Spleen (tissue), 11 donors: Measurements from ENCODE around the gene NAT10. TPM values are rescaled to one million over a fixed set of nuclear protein-coding genes. Genes with fewer than 3 reads are reported as not detected.

Source experiments
- DNase-seq: peaks from one replicate; pipeline ENCODE4 v3.0.0-alpha.2; 2020
- H3K27ac ChIP-seq, 8 donors: fragments of 200-600 bp; sonication (generic) in 7 of 8; 1 replicate in 4 of 8; 2 replicates in 4 of 8; pipeline versions ENCODE4 v1.5.0 to v1.8.0; 2016 to 2021; ENCODE audit warnings: inconsistent platforms in 4 of 8, mild to moderate bottlenecking in 4 of 8, moderate library complexity in 1 of 8
- H3K27me3 ChIP-seq, 7 donors: fragments of 200-600 bp; sonication (generic) in 6 of 7; replicated peaks in 1 of 7; 1 replicate in 4 of 7; 2 replicates in 3 of 7; pipeline versions ENCODE4 v1.5.0 to v1.8.0; 2016 to 2021; ENCODE audit warnings: inconsistent platforms in 3 of 7, mild to moderate bottlenecking in 1 of 7
- H3K36me3 ChIP-seq, 6 donors: fragments of 200-600 bp; sonication (generic) in 5 of 6; 1 replicate in 4 of 6; 2 replicates in 2 of 6; pipeline versions ENCODE4 v1.5.0 to v1.8.0; 2016 to 2021; ENCODE audit warnings: inconsistent platforms in 2 of 6
- H3K4me1 ChIP-seq, 6 donors: fragments of 200-600 bp; sonication (generic) in 5 of 6; 1 replicate in 3 of 6; 2 replicates in 3 of 6; pipeline versions ENCODE4 v1.5.0 to v1.8.0; 2016 to 2021; ENCODE audit warnings: inconsistent platforms in 3 of 6
- H3K4me3 ChIP-seq, 8 donors: fragments of 200-600 bp; sonication (generic) in 7 of 8; 1 replicate in 4 of 8; 2 replicates in 4 of 8; pipeline versions ENCODE4 v1.5.0 to v1.8.0; 2016 to 2021; ENCODE audit warnings: inconsistent platforms in 4 of 8, mild to moderate bottlenecking in 4 of 8, moderate library complexity in 2 of 8
- H3K9me3 ChIP-seq, 8 donors: fragments of 200-600 bp; sonication (generic) in 7 of 8; 1 replicate in 4 of 8; 2 replicates in 4 of 8; pipeline versions ENCODE4 v1.5.0 to v1.8.0; 2016 to 2021; ENCODE audit warnings: inconsistent platforms in 4 of 8
- CTCF ChIP-seq, 11 experiments: fragments of 200-600 bp in 7 of 11; fragments of 450-650 bp in 4 of 11; sonication (generic) in 4 of 11; IDR thresholded peaks in 8 of 11; conservative IDR thresholded peaks in 3 of 11; 1 replicate in 7 of 11; 2 replicates in 4 of 11; pipeline versions ENCODE4 v1.4.0 to v1.8.0; 2016 to 2021; ENCODE audit warnings: antibody characterized with exemption in 11 of 11, inconsistent platforms in 4 of 11, mild to moderate bottlenecking in 1 of 11
- POLR2A ChIP-seq, 3 donors: fragments of 450-650 bp; IDR thresholded peaks; one replicate each; pipeline ENCODE4 v1.5.1; 2017; ENCODE audit warnings: antibody characterized with exemption in 3 of 3, mild to moderate bottlenecking in 1 of 3
- POLR2AphosphoS5 ChIP-seq, 3 donors: sonication (generic); formaldehyde crosslinking; IDR thresholded peaks; one replicate each; pipeline ENCODE4 v1.5.1; 2017; ENCODE audit warnings: antibody characterized with exemption in 3 of 3
- WGBS, 5 donors: extraction: QIAGEN DNeasy Blood & Tissue Kit in 3 of 5; methylation state at CpG; one replicate each; pipeline versions ENCODE4 v1.1.5 to v1.1.7; 2013 to 2018; 5-methylcytosine and 5-hydroxymethylcytosine counted together
- intact Hi-C: fragments of 100-400 bp; cut with DNase I; formaldehyde crosslinking; loops from one replicate; pipeline ENCODE4 v1.15.0; 2023; ENCODE audit warnings: low total_unique reads
- polyA plus RNA-seq, 3 donors: library from polyadenylated mRNA; stranded (reverse); fragments of 200-250 nt; gene quantifications; one replicate each; pipeline ENCODE4 v1.2.1, GENCODE V29; 2013
- total RNA-seq, 7 donors: library from RNA; depleted of rRNA in 3 of 7; stranded (reverse); fragments of >200 nt in 3 of 7; fragmentation: NEBNext Ultra II Directional in 4 of 7; extraction: Animal tissue kit (Norgen Biotek cat#: 25700) in 4 of 7; gene quantifications; one replicate each; pipeline versions ENCODE4 v1.1.0 to v1.2.1, GENCODE V29; 2016 to 2021
- donor health status: healthy with polysubstance abuse.
- donor health status: DM: no; HTN: no; CAD: no; lungs with moderate emphysema.
- donor health status: DM: no; HTN: no; CAD: no.
- donor health status: Bipolar disorder and iron deficiency.
- donor health status: healthy.
- donor health status: DM: no; HTN: no; CAD: no.
- donor health status: DM: yes; HTN: yes; CAD: no.

Gene NAT10
- total and polyA plus RNA-seq, 10 donors: 27.6 to 64.5 (median 38.3) TPM

- H3K27me3 ChIP-seq: peaks cover 0 to 6% (median 0%) of the 10 kb centered on the region in 7 donors
- TF ChIP-seq POLR2A (IDR thresholded peaks at IDR 0.05) (no peak), POLR2AphosphoS5 (IDR thresholded peaks at IDR 0.05) (no peak)
- no peaks in the 10 kb centered on the region for H3K9me3 ChIP-seq
- H3K36me3 ChIP-seq: peaks cover 0 to 10% (median 0%) of the 10 kb centered on the region in 6 donors
- no peaks in the 10 kb centered on the region for H3K4me1 ChIP-seq
- WGBS, 5 donors: 83 to 91% (median 88%) methylated on average over 10 to 12 of the region's 12 CpGs
- H3K27ac ChIP-seq: no peak overlapping the region
- no peak for DNase-seq
- intact Hi-C loops: no loop called here
- H3K4me3 ChIP-seq: no peak overlapping the region
Measured at GRCh38 chr11:34165786-34166555, 60.5 kb downstream of the NAT10 start.

GRCh38 chr11:34166806-34167740 lies 61.6 kb downstream of the NAT10 start:
- Histone ChIP-seq H3K4me1 (no peaks in the 10 kb centered on the region), H3K27me3 (peaks cover 0 to 6% (median 0%) of the 10 kb centered on the region in 7 donors), H3K9me3 (no peaks in the 10 kb centered on the region), H3K4me3 (no peak overlapping the region), H3K27ac (no peak overlapping the region), H3K36me3 (peaks cover 0 to 9% (median 0%) of the 10 kb centered on the region in 6 donors)
- WGBS, 5 donors: 93 to 98% (median 96%) methylated on average over 15 to 16 of the region's 16 CpGs
- TF ChIP-seq POLR2A (IDR thresholded peaks at IDR 0.05): no peak
- no peak for TF ChIP-seq CTCF (IDR thresholded peaks at IDR 0.05 in 8 of 11, conservative IDR thresholded peaks at IDR 0.05 in 3 of 11)
- TF ChIP-seq POLR2AphosphoS5 (IDR thresholded peaks at IDR 0.05): no peak
- no peak for DNase-seq
- intact Hi-C loops: no loop called here

- Histone ChIP-seq H3K9me3 (no peaks in the 10 kb centered on the region), H3K4me3 (no peak overlapping the region), H3K27ac (no peak overlapping the region), H3K4me1 (no peaks in the 10 kb centered on the region), H3K36me3 (peaks cover 0 to 4% (median 0%) of the 10 kb centered on the region in 6 donors), H3K27me3 (peaks cover 0 to 12% (median 0%) of the 10 kb centered on the region in 7 donors)
- TF ChIP-seq POLR2AphosphoS5 (IDR thresholded peaks at IDR 0.05) (no peak), CTCF (IDR thresholded peaks at IDR 0.05 in 8 of 11, conservative IDR thresholded peaks at IDR 0.05 in 3 of 11) (no peak)
- 77 to 89% (median 86%) methylated on average over 7 to 9 of the region's 9 CpGs for whole genome bisulfite sequencing, 5 donors
- intact Hi-C loops: no loop called here
- no peak for DNase-seq
Measured at GRCh38 chr11:34167961-34168360, 62.5 kb downstream of the NAT10 start.

GRCh38 chr11:34168642-34169420 lies 63.4 kb downstream of the NAT10 start:
- Histone ChIP-seq H3K9me3 (no peaks in the 10 kb centered on the region), H3K36me3 (peaks cover 0 to 4% (median 0%) of the 10 kb centered on the region in 6 donors), H3K27ac (no peak overlapping the region), H3K27me3 (peaks cover 0 to 21% (median 0%) of the 10 kb centered on the region in 7 donors), H3K4me1 (peaks cover 0 to 4% (median 0%) of the 10 kb centered on the region in 6 donors), H3K4me3 (no peak overlapping the region)
- TF ChIP-seq CTCF (IDR thresholded peaks at IDR 0.05 in 8 of 11, conservative IDR thresholded peaks at IDR 0.05 in 3 of 11): no peak
- TF ChIP-seq POLR2A (IDR thresholded peaks at IDR 0.05): no peak
- TF ChIP-seq POLR2AphosphoS5 (IDR thresholded peaks at IDR 0.05): no peak
- intact Hi-C loops: no loop called here
- no peak for DNase-seq
- 82 to 89% (median 88%) methylated on average over 16 to 18 of the region's 18 CpGs for WGBS, 5 donors
